H1 (cell line): ENCODE measurements around the gene SGK2. TPM values are rescaled to one million over a fixed set of nuclear protein-coding genes. Genes with fewer than 3 reads are reported as not detected.

ENCODE experiments used
- GTF2F1 ChIP-seq: IDR thresholded peaks from 2 replicates; pipeline ENCODE4 v1.6.1; 2012; ENCODE audit warnings: low read depth, low read length, improper control_type of control experiment, borderline replicate concordance
- JUND ChIP-seq: IDR thresholded peaks from 2 replicates; pipeline ENCODE4 v1.6.1; 2011; ENCODE audit warnings: mild to moderate bottlenecking, improper control_type of control experiment, low read length
- KDM5A ChIP-seq: fragments of 200-600 bp; IDR thresholded peaks from 2 replicates; pipeline ENCODE4 v1.7.1; 2012; ENCODE audit warnings: mild to moderate bottlenecking, low read length, inconsistent platforms, mixed read lengths
- MAFK ChIP-seq: IDR thresholded peaks from 2 replicates; pipeline ENCODE4 v1.6.1; 2012; ENCODE audit warnings: low read depth, mild to moderate bottlenecking, improper control_type of control experiment, low read length
- RAD21 ChIP-seq, 2 experiments: IDR thresholded peaks in 1 of 2; conservative IDR thresholded peaks in 1 of 2; 2 replicates each; pipeline ENCODE4 v1.6.1; 2011; ENCODE audit warnings: low read depth in 2 of 2, low read length in 2 of 2, improper control_type of control experiment in 1 of 2, inconsistent platforms in 1 of 2, mild to moderate bottlenecking in 1 of 2, moderate library complexity in 1 of 2
- RFX5 ChIP-seq: IDR thresholded peaks from 2 replicates; pipeline ENCODE4 v1.6.1; 2011; ENCODE audit warnings: low read depth, low read length, improper control_type of control experiment, borderline replicate concordance
- SP2 ChIP-seq: IDR thresholded peaks from 2 replicates; pipeline ENCODE4 v1.6.1; 2012; ENCODE audit warnings: mild to moderate bottlenecking, low read length, inconsistent platforms
- SUZ12 ChIP-seq: fragments of 200-600 bp; sonication (generic); IDR thresholded peaks from 2 replicates; pipeline ENCODE4 v1.6.1; 2012; ENCODE audit warnings: mild to moderate bottlenecking, inconsistent platforms, low read length, moderate library complexity, mixed read lengths
- YY1 ChIP-seq: IDR thresholded peaks from 2 replicates; pipeline ENCODE4 v1.6.1; 2011; ENCODE audit warnings: low read depth, mild to moderate bottlenecking, low read length
- polyA plus RNA-seq, 7 experiments: library from polyadenylated mRNA; depleted of rRNA in 3 of 7; stranded (reverse) in 5 of 7; unstranded in 2 of 7; fragments of >200 nt in 5 of 7; fragments of 200-250 nt in 2 of 7; gene quantifications; 1 replicate in 5 of 7; 2 replicates in 1 of 7; 4 replicates in 1 of 7; pipeline versions ENCODE4 v1.2.1 to v1.2.3, GENCODE V29; 2011 to 2013; ENCODE audit warnings: missing spikeins in 2 of 7, mixed read lengths in 2 of 7
- total RNA-seq: library from RNA; stranded (reverse); fragmentation: NEBNext Ultra II Directional; extraction: Animal tissue kit (Norgen Biotek cat#: 25700); gene quantifications from 2 replicates; pipeline ENCODE4 v1.2.1, GENCODE V29; 2021

SGK2 gene
- total and polyA plus RNA-seq, 2 of the 8 experiments (the other 6 are each of a cell fraction or from before 2014, with no cell fraction given) = 0.21 TPM; not detected in 1

DNA sequence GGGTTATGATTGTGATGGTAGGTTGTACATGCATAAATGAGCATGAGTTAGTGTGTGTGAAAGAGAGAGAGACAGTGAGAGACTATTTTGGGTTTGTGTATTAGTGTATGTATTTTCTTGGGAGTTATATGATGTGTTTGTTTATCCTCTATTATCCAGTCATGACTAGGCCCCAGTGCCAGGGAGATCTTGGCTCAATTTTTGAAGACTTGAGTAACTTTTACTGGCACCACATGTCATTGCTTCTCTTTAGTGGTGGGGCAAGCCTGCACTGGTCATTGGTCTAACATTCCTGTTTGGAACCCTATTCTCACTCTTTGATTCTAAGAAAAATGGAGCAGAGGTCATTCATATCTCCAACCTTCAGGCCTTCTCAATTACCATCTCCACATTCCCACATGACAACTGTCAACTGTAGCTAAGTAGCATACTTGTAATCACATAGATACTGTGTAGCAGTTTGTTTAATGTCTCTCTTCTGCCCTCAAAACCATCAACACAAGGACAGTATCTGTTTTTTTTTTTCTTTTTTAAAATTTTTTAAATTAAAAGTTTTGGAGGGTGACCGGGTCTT lies 42.5 kb upstream of the SGK2 start (continued):
- no peak for TF ChIP-seq RAD21 (IDR thresholded peaks at IDR 0.05 in 1 of 2, conservative IDR thresholded peaks at IDR 0.05 in 1 of 2; ENCODE audit: low read depth in 2 of 2, low read length in 2 of 2)
- no peak for TF ChIP-seq SUZ12
- no peak for TF ChIP-seq MAFK
- no peak for TF ChIP-seq JUND
- TF ChIP-seq RFX5 = no peak
- no peak for TF ChIP-seq SP2
- TF ChIP-seq YY1 = no peak
- TF ChIP-seq KDM5A = no peak
- no peak for TF ChIP-seq GTF2F1
